K562 (cell line): ENCODE measurements around the gene KRTAP4-6. TPM values are rescaled to one million over a fixed set of nuclear protein-coding genes. Genes with fewer than 3 reads are reported as not detected.

Experiments
- polyA plus RNA-seq, 8 experiments: library from polyadenylated mRNA; depleted of rRNA in 4 of 8; stranded (reverse) in 5 of 8; unstranded in 3 of 8; fragments of >200 nt; fragmentation: Nextera tagmentation in 2 of 8; fragmentation: Illumina TruSeq in 1 of 8; extraction: Ambion mirVana in 2 of 8; extraction: Trizol in 1 of 8; gene quantifications; 2 replicates each; pipeline versions ENCODE4 v1.2.1 to v1.2.3, GENCODE V29; 2011 to 2014; ENCODE audit warnings: inconsistent platforms in 1 of 8, missing spikeins in 1 of 8
- small RNA-seq: library from RNA; depleted of rRNA; stranded (forward); fragments of <200 nt; gene quantifications from one replicate; pipeline ENCODE3, GENCODE V24; 2014
- total RNA-seq, 7 experiments: library from RNA; depleted of rRNA in 6 of 7; stranded (reverse); fragments of >200 nt in 6 of 7; fragmentation: Illumina TruSeq in 2 of 7; extraction: Trizol in 2 of 7; gene quantifications; 2 replicates each; pipeline versions ENCODE4 v1.2.1 to v1.2.3, GENCODE V29; 2011 to 2021; ENCODE audit warnings: low replicate concordance in 1 of 7

Gene KRTAP4-6
- total and polyA plus RNA-seq, 9 of the 15 experiments (the other 6 are each of a cell fraction or from before 2014, with no cell fraction given): not detected

Small RNAs within 50 kb of the gene (small RNA-seq; reads per million reads assigned to genes)
- gene KRTAP4-17P: not detected

Other genes starting within 250 kb of the KRTAP4-6 start
Only the 7 nearest of the 39 such genes appear.
- not detected in 2 replicates for gene KRTAP4-9, start 35.2 kb downstream of the KRTAP4-6 start, total RNA-seq (2014; rRNA removed)
- not detected in 2 replicates for gene KRTAP4-9, start 35.2 kb downstream of the KRTAP4-6 start, total RNA-seq (2014; rRNA removed; fragmentation: Illumina TruSeq; extraction: Trizol)
- gene KRTAP4-9, start 35.2 kb downstream of the KRTAP4-6 start, total RNA-seq (2015; rRNA removed; fragmentation: Illumina TruSeq; extraction: Trizol): not detected in 2 replicates
- gene KRTAP4-9, start 35.2 kb downstream of the KRTAP4-6 start, total RNA-seq (2021): not detected in 2 replicates
- gene KRTAP4-9, start 35.2 kb downstream of the KRTAP4-6 start, polyA plus RNA-seq (2011; rRNA removed): not detected in 2 replicates
- gene KRTAP4-9, start 35.2 kb downstream of the KRTAP4-6 start, polyA plus RNA-seq (2014; fragmentation: Illumina TruSeq; extraction: Trizol): not detected in 2 replicates
- gene KRTAP4-9, start 35.2 kb downstream of the KRTAP4-6 start, polyA plus RNA-seq (2014; fragmentation: Nextera tagmentation; extraction: Ambion mirVana): not detected
- gene KRTAP4-9, start 35.2 kb downstream of the KRTAP4-6 start, polyA plus RNA-seq (2014; rRNA removed): not detected in 2 replicates
- gene KRTAP4-11, start 22.2 kb downstream of the KRTAP4-6 start, total RNA-seq (2014; rRNA removed): not detected in 2 replicates
- gene KRTAP4-11, start 22.2 kb downstream of the KRTAP4-6 start, total RNA-seq (2014; rRNA removed; fragmentation: Illumina TruSeq; extraction: Trizol): not detected in 2 replicates
- gene KRTAP4-11, start 22.2 kb downstream of the KRTAP4-6 start, total RNA-seq (2015; rRNA removed; fragmentation: Illumina TruSeq; extraction: Trizol): not detected in 2 replicates
- gene KRTAP4-11, start 22.2 kb downstream of the KRTAP4-6 start, total RNA-seq (2021): not detected in 2 replicates
- not detected in 2 replicates for gene KRTAP4-11, start 22.2 kb downstream of the KRTAP4-6 start, polyA plus RNA-seq (2011; rRNA removed)
- not detected in 2 replicates for gene KRTAP4-11, start 22.2 kb downstream of the KRTAP4-6 start, polyA plus RNA-seq (2014; fragmentation: Illumina TruSeq; extraction: Trizol)
- not detected for gene KRTAP4-11, start 22.2 kb downstream of the KRTAP4-6 start, polyA plus RNA-seq (2014; fragmentation: Nextera tagmentation; extraction: Ambion mirVana)
- not detected in 2 replicates for gene KRTAP4-11, start 22.2 kb downstream of the KRTAP4-6 start, polyA plus RNA-seq (2014; rRNA removed)
- not detected in 2 replicates for gene KRTAP4-12, start 16.4 kb downstream of the KRTAP4-6 start, total RNA-seq (2014; rRNA removed)
- gene KRTAP4-12, start 16.4 kb downstream of the KRTAP4-6 start, total RNA-seq (2014; rRNA removed; fragmentation: Illumina TruSeq; extraction: Trizol): not detected in 2 replicates
- gene KRTAP4-12, start 16.4 kb downstream of the KRTAP4-6 start, total RNA-seq (2015; rRNA removed; fragmentation: Illumina TruSeq; extraction: Trizol): not detected in 2 replicates
- not detected in 2 replicates for gene KRTAP4-12, start 16.4 kb downstream of the KRTAP4-6 start, total RNA-seq (2021)
- gene KRTAP4-12, start 16.4 kb downstream of the KRTAP4-6 start, polyA plus RNA-seq (2011; rRNA removed): not detected in 2 replicates
- not detected in 2 replicates for gene KRTAP4-12, start 16.4 kb downstream of the KRTAP4-6 start, polyA plus RNA-seq (2014; fragmentation: Illumina TruSeq; extraction: Trizol)
- not detected for gene KRTAP4-12, start 16.4 kb downstream of the KRTAP4-6 start, polyA plus RNA-seq (2014; fragmentation: Nextera tagmentation; extraction: Ambion mirVana)
- not detected in 2 replicates for gene KRTAP4-12, start 16.4 kb downstream of the KRTAP4-6 start, polyA plus RNA-seq (2014; rRNA removed)
- gene KRTAP4-5, start 9.3 kb upstream of the KRTAP4-6 start, total RNA-seq (2014; rRNA removed): not detected in 2 replicates
- not detected in 2 replicates for gene KRTAP4-5, start 9.3 kb upstream of the KRTAP4-6 start, total RNA-seq (2014; rRNA removed; fragmentation: Illumina TruSeq; extraction: Trizol)
- not detected in 2 replicates for gene KRTAP4-5, start 9.3 kb upstream of the KRTAP4-6 start, total RNA-seq (2015; rRNA removed; fragmentation: Illumina TruSeq; extraction: Trizol)
- not detected in 2 replicates for gene KRTAP4-5, start 9.3 kb upstream of the KRTAP4-6 start, total RNA-seq (2021)
- gene KRTAP4-5, start 9.3 kb upstream of the KRTAP4-6 start, polyA plus RNA-seq (2011; rRNA removed): not detected in 2 replicates
- not detected in 2 replicates for gene KRTAP4-5, start 9.3 kb upstream of the KRTAP4-6 start, polyA plus RNA-seq (2014; fragmentation: Illumina TruSeq; extraction: Trizol)
- gene KRTAP4-5, start 9.3 kb upstream of the KRTAP4-6 start, polyA plus RNA-seq (2014; fragmentation: Nextera tagmentation; extraction: Ambion mirVana): not detected
- not detected in 2 replicates for gene KRTAP4-5, start 9.3 kb upstream of the KRTAP4-6 start, polyA plus RNA-seq (2014; rRNA removed)
- not detected in 2 replicates for gene KRTAP4-4, start 20.2 kb upstream of the KRTAP4-6 start, total RNA-seq (2014; rRNA removed)
- gene KRTAP4-4, start 20.2 kb upstream of the KRTAP4-6 start, total RNA-seq (2014; rRNA removed; fragmentation: Illumina TruSeq; extraction: Trizol): not detected in 2 replicates
- not detected in 2 replicates for gene KRTAP4-4, start 20.2 kb upstream of the KRTAP4-6 start, total RNA-seq (2015; rRNA removed; fragmentation: Illumina TruSeq; extraction: Trizol)
- not detected in 2 replicates for gene KRTAP4-4, start 20.2 kb upstream of the KRTAP4-6 start, total RNA-seq (2021)
- not detected in 2 replicates for gene KRTAP4-4, start 20.2 kb upstream of the KRTAP4-6 start, polyA plus RNA-seq (2011; rRNA removed)
- not detected in 2 replicates for gene KRTAP4-4, start 20.2 kb upstream of the KRTAP4-6 start, polyA plus RNA-seq (2014; fragmentation: Illumina TruSeq; extraction: Trizol)
- not detected for gene KRTAP4-4, start 20.2 kb upstream of the KRTAP4-6 start, polyA plus RNA-seq (2014; fragmentation: Nextera tagmentation; extraction: Ambion mirVana)
- gene KRTAP4-4, start 20.2 kb upstream of the KRTAP4-6 start, polyA plus RNA-seq (2014; rRNA removed): not detected in 2 replicates
- not detected in 2 replicates for gene KRTAP4-3, start 27.7 kb upstream of the KRTAP4-6 start, total RNA-seq (2014; rRNA removed)
- gene KRTAP4-3, start 27.7 kb upstream of the KRTAP4-6 start, total RNA-seq (2014; rRNA removed; fragmentation: Illumina TruSeq; extraction: Trizol): not detected in 2 replicates
- not detected in 2 replicates for gene KRTAP4-3, start 27.7 kb upstream of the KRTAP4-6 start, total RNA-seq (2015; rRNA removed; fragmentation: Illumina TruSeq; extraction: Trizol)
- gene KRTAP4-3, start 27.7 kb upstream of the KRTAP4-6 start, total RNA-seq (2021): not detected in 2 replicates
- not detected in 2 replicates for gene KRTAP4-3, start 27.7 kb upstream of the KRTAP4-6 start, polyA plus RNA-seq (2011; rRNA removed)
- gene KRTAP4-3, start 27.7 kb upstream of the KRTAP4-6 start, polyA plus RNA-seq (2014; fragmentation: Illumina TruSeq; extraction: Trizol): not detected in 2 replicates
- not detected for gene KRTAP4-3, start 27.7 kb upstream of the KRTAP4-6 start, polyA plus RNA-seq (2014; fragmentation: Nextera tagmentation; extraction: Ambion mirVana)
- gene KRTAP4-3, start 27.7 kb upstream of the KRTAP4-6 start, polyA plus RNA-seq (2014; rRNA removed): not detected in 2 replicates
- not detected in 2 replicates for gene KRTAP4-2, start 37.7 kb upstream of the KRTAP4-6 start, total RNA-seq (2014; rRNA removed)
- gene KRTAP4-2, start 37.7 kb upstream of the KRTAP4-6 start, total RNA-seq (2014; rRNA removed; fragmentation: Illumina TruSeq; extraction: Trizol): not detected in 2 replicates
- not detected in 2 replicates for gene KRTAP4-2, start 37.7 kb upstream of the KRTAP4-6 start, total RNA-seq (2015; rRNA removed; fragmentation: Illumina TruSeq; extraction: Trizol)
- not detected in 2 replicates for gene KRTAP4-2, start 37.7 kb upstream of the KRTAP4-6 start, total RNA-seq (2021)
- not detected in 2 replicates for gene KRTAP4-2, start 37.7 kb upstream of the KRTAP4-6 start, polyA plus RNA-seq (2011; rRNA removed)
- not detected in 2 replicates for gene KRTAP4-2, start 37.7 kb upstream of the KRTAP4-6 start, polyA plus RNA-seq (2014; fragmentation: Illumina TruSeq; extraction: Trizol)
- not detected for gene KRTAP4-2, start 37.7 kb upstream of the KRTAP4-6 start, polyA plus RNA-seq (2014; fragmentation: Nextera tagmentation; extraction: Ambion mirVana)
- gene KRTAP4-2, start 37.7 kb upstream of the KRTAP4-6 start, polyA plus RNA-seq (2014; rRNA removed): not detected in 2 replicates